ENCODE results near the gene TRAM2.

DNA sequence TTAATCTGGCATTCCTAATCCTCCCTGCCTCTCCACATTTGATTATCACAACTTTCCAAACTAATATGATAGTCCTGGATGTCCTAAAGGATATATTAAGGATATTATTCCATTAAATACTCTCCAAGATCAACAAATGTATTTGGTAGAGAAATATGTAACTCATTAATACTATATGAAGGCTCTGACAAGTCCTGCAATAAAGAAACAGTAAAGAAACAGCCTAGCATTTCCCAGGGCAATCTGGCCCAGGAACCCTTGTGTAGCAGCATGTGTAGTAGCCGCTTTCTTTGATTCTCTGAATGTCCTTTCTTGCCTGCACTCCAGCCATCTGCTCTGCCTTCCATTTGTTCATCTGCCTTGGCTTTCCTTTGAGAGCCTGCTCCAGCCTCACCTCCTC, 23.7 kb downstream of the TRAM2 start:
- TF ChIP-seq ZNF253 (CRISPR knock-in tag; conservative IDR thresholded peaks at IDR 0.05) = no peak
- no peak for TF ChIP-seq NFIC (IDR thresholded peaks at IDR 0.05)
- TF ChIP-seq JUND (IDR thresholded peaks at IDR 0.05; ENCODE audit: borderline replicate concordance, low read depth, low read length) = no peak
- TF ChIP-seq JUND (tag; IDR thresholded peaks at IDR 0.05; ENCODE audit: borderline replicate concordance, low read depth, low read length) = no peak
- no peak for TF ChIP-seq MBD2 (IDR thresholded peaks at IDR 0.05; ENCODE audit: borderline replicate concordance, low read depth)
- no peak for TF ChIP-seq TFAM (CRISPR knock-in tag; conservative IDR thresholded peaks at IDR 0.05)
- no peak for TF ChIP-seq BACH1 (tag; IDR thresholded peaks at IDR 0.05)
- no peak for TF ChIP-seq EP300 (IDR thresholded peaks at IDR 0.05; ENCODE audit: low read length)
- no peak for TF ChIP-seq MTA1 (IDR thresholded peaks at IDR 0.05; ENCODE audit: borderline replicate concordance)
- TF ChIP-seq, protein P1, sequence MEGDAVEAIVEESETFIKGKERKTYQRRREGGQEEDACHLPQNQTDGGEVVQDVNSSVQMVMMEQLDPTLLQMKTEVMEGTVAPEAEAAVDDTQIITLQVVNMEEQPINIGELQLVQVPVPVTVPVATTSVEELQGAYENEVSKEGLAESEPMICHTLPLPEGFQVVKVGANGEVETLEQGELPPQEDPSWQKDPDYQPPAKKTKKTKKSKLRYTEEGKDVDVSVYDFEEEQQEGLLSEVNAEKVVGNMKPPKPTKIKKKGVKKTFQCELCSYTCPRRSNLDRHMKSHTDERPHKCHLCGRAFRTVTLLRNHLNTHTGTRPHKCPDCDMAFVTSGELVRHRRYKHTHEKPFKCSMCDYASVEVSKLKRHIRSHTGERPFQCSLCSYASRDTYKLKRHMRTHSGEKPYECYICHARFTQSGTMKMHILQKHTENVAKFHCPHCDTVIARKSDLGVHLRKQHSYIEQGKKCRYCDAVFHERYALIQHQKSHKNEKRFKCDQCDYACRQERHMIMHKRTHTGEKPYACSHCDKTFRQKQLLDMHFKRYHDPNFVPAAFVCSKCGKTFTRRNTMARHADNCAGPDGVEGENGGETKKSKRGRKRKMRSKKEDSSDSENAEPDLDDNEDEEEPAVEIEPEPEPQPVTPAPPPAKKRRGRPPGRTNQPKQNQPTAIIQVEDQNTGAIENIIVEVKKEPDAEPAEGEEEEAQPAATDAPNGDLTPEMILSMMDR (IDR thresholded peaks at IDR 0.05 in 2 of 3, conservative IDR thresholded peaks at IDR 0.05 in 1 of 3; ENCODE audit: insufficient read depth in 2 of 3, low read depth in 1 of 3, low read length in 3 of 3) = no peak
